BE2C (cell line): ENCODE data around the gene PSTPIP2.
A peak's percentile ranks its signal among the peaks of the same experiment; 100 is the strongest.

Experiments used
- DNase-seq: peaks from one replicate; pipeline ENCODE4 v3.0.0-alpha.2; 2020
- H3K27me3 ChIP-seq: fragments of 250-450 bp; sonication (Bioruptor Pico); 2 replicates; pipeline ENCODE4 v1.5.1; 2020; ENCODE audit warnings: mild to moderate bottlenecking
- H3K36me3 ChIP-seq: fragments of 250-450 bp; sonication (Bioruptor Pico); 2 replicates; pipeline ENCODE4 v1.5.1; 2020; ENCODE audit warnings: mild to moderate bottlenecking
- H3K4me1 ChIP-seq: fragments of 250-450 bp; sonication (Bioruptor Pico); 2 replicates; pipeline ENCODE4 v1.5.1; 2020
- H3K4me3 ChIP-seq: 2 replicates; pipeline ENCODE4 v1.5.1; 2011; ENCODE audit warnings: low read depth, low read length
- H3K9me3 ChIP-seq: fragments of 250-450 bp; sonication (Bioruptor Pico); 2 replicates; pipeline ENCODE4 v1.5.1; 2020
- TF ChIP-seq, protein P1 (sequence below): IDR thresholded peaks from 2 replicates; pipeline ENCODE4 v1.5.1; 2012; ENCODE audit warnings: mild to moderate bottlenecking, low read depth, low read length

PSTPIP2 gene

DNA sequence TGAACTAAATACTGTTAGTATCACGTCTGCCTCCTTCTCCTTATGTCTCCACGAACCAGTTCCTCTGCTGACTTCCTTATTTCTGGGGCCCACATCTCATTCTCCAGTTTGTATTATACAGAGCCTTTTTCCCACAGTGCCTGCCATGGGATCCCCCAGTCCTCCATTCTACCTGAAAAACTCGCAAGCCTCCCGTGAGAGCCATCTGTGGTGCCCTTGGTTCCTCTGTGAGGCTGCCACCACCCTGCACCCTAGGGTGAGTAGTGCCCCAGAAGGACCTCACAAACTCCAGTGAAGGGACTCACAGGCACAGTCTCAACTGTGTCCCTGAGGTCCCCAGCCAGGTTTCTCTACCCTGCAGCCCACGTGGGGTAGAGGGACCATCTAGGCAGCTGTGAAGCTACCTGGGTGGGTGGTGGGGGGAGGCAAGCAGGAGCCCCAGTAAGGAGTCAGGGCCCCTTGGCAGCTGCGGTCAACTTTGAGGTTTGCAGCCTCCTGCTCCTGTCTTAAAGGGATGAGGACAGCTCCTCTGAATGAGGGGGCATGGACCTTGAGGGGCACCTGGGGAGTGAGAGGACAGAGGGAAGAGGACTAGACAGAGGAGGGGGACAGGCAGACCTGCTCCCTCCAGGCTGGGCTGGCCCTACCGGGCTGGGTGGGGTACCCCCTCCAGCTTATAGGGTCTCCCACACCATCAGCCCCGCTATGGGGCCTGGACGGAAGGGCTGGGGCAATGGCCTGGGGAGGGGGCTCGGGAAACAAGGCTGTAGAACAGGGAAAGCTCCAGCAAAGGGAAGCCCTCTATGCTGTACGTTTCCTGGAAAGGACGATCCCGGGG lies 1.0 kb downstream of the PSTPIP2 start:
- Histone ChIP-seq H3K27me3 (peaks cover 15% of the 10 kb centered on the region), H3K4me1 (no peaks in the 10 kb centered on the region), H3K4me3 (peak overlapping the region; percentile 24), H3K9me3 (no peaks in the 10 kb centered on the region), H3K36me3 (no peaks in the 10 kb centered on the region)
- TF ChIP-seq, protein P1, sequence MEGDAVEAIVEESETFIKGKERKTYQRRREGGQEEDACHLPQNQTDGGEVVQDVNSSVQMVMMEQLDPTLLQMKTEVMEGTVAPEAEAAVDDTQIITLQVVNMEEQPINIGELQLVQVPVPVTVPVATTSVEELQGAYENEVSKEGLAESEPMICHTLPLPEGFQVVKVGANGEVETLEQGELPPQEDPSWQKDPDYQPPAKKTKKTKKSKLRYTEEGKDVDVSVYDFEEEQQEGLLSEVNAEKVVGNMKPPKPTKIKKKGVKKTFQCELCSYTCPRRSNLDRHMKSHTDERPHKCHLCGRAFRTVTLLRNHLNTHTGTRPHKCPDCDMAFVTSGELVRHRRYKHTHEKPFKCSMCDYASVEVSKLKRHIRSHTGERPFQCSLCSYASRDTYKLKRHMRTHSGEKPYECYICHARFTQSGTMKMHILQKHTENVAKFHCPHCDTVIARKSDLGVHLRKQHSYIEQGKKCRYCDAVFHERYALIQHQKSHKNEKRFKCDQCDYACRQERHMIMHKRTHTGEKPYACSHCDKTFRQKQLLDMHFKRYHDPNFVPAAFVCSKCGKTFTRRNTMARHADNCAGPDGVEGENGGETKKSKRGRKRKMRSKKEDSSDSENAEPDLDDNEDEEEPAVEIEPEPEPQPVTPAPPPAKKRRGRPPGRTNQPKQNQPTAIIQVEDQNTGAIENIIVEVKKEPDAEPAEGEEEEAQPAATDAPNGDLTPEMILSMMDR: no peak
- no peak for DNase-seq

DNA sequence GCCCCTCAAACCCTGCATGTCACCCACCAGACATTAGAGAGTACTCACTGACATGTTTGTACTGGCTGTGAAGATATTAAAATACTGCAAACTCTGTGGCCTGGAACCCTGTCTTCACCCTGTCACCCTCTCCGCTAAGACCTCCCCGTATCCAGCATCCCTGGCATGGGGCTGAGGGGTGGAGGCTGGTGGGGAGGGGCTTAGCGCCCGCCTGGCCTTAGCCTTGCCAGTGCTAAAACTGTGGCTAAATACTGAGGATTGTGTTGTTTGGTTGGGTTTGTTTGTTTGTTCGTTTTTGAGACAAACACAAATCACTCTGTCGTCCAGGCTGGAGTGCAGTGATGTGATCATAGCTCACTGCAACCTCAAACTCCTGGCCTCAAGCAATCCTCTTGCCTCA lies 1.8 kb downstream of the PSTPIP2 start:
- H3K4me1 ChIP-seq: no peaks in the 10 kb centered on the region
- TF ChIP-seq, protein P1: no peak

DNA sequence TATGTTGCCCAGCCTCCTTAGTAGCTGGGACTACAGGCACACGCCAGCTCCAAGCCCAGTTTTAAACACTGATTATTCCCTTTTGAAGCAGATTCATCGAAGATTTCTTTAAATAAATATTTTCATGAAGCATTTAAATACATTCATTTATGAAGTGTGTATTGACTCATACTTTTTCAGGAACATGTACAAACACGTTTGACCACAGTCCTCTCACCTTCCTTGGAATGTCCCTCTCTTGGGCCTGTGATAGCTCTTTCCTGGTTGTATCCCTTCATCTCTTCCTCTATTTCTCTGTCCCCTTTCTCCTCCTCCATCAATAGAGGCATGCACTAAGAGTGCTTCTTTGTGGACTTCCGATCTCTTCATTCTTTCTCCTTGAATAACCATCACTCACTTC lies 2.5 kb downstream of the PSTPIP2 start:
- peaks cover 15% of the 10 kb centered on the region for H3K27me3 ChIP-seq
- TF ChIP-seq, protein P1: no peak
- no peak for DNase-seq
- no peaks in the 10 kb centered on the region for H3K9me3 ChIP-seq
- H3K4me3 ChIP-seq: no peak overlapping the region
- no peaks in the 10 kb centered on the region for H3K4me1 ChIP-seq
- H3K36me3 ChIP-seq: no peaks in the 10 kb centered on the region

More for the DNA sequence above, 1.8 kb downstream of the PSTPIP2 start:
- Histone ChIP-seq H3K4me3 (no peak overlapping the region), H3K27me3 (peaks cover 15% of the 10 kb centered on the region), H3K9me3 (no peaks in the 10 kb centered on the region), H3K36me3 (no peaks in the 10 kb centered on the region)
- DNase-seq: no peak

DNA sequence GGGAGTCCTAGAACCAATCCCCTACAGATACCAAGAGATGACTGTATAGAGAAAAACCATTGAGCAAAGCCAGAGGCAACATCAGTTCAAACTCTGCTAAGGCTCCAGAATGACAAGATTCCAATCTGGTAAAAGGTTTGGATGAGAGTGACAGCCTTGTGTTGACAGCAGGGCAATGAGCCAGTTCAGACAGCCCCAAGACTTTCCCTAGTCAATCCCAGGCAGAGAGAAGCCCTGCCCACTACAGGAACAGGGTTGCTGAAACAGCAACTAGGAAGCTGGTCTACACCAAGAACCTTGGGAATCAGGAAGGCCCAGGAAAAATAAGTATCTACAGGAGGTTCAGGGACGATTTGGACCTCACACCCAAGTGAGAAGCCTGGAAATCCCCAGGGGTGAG lies 3.3 kb downstream of the PSTPIP2 start:
- H3K36me3 ChIP-seq: no peaks in the 10 kb centered on the region
- no peak overlapping the region for H3K4me3 ChIP-seq
- no peaks in the 10 kb centered on the region for H3K4me1 ChIP-seq
- no peaks in the 10 kb centered on the region for H3K9me3 ChIP-seq
- no peak for DNase-seq
- TF ChIP-seq, protein P1: no peak
- peaks cover 15% of the 10 kb centered on the region for H3K27me3 ChIP-seq

DNA sequence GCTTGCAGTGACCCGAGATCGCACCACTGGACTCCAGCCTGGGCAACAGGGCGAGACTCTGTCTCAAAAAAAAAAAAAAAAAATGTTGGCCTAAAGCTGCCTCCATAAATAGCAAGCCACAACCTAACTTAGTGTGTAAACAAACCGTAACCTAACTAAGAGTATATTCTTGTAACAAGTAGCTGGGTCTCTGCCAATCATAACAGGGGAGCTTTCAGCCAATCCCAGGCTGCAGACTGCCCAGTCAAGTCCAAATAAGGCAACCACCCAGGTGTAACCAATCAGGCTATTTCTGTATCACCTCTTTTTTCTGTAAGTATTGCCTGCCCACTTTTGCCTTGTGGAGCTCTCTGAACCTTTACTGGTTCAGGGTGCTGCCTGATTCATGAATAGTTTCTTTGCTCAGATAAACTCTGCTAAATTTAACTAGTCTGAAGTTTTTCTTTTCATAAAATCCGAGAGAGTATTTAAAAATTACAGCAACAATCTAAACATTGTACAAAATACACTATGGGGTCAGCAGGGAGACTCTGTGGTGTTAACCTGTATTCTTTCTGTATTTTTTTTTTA lies 4.5 kb downstream of the PSTPIP2 start:
- Histone ChIP-seq H3K4me3 (no peak overlapping the region), H3K9me3 (no peaks in the 10 kb centered on the region), H3K27me3 (peaks cover 14% of the 10 kb centered on the region), H3K4me1 (no peaks in the 10 kb centered on the region), H3K36me3 (no peaks in the 10 kb centered on the region)
- TF ChIP-seq, protein P1: no peak
- no peak for DNase-seq

DNA sequence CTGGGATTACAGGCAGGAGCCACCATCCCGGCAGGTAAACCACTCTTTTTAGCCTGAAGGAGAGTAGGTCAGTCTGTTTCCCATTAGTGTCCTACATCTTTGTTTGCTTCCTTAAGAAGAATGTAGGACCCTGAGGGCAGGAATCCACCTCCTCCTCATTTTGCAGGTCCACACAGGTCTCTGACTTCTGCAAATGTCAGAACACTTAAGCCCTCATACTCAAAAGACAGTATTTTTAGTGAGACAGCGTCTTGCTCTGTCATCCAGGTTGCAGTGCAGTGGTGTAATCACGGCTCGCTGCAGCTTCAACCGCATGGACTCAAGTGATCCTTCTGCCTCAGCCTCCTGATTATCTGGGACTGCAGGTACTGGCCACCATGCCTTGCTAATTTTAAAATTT lies 9.3 kb downstream of the PSTPIP2 start:
- TF ChIP-seq, protein P1: no peak
- DNase-seq: no peak
- Histone ChIP-seq H3K4me3 (no peak overlapping the region), H3K9me3 (no peaks in the 10 kb centered on the region), H3K4me1 (no peaks in the 10 kb centered on the region), H3K36me3 (no peaks in the 10 kb centered on the region), H3K27me3 (no peaks in the 10 kb centered on the region)
